ENCODE measurements around the gene KDSR.

- TF ChIP-seq CTCF (IDR thresholded peaks at IDR 0.05; ENCODE audit: low read depth, low read length, missing input control) = no peak
- no peak for TF ChIP-seq ZBTB33 (IDR thresholded peaks at IDR 0.05)
- no peak for TF ChIP-seq MAX (IDR thresholded peaks at IDR 0.05)
- no peak for TF ChIP-seq REST (IDR thresholded peaks at IDR 0.05)
- no peak for TF ChIP-seq HNF4A (conservative IDR thresholded peaks at IDR 0.05)
- TF ChIP-seq RAD21 (IDR thresholded peaks at IDR 0.05) = no peak
- no peak for TF ChIP-seq YY1 (IDR thresholded peaks at IDR 0.05)
- TF ChIP-seq ATF3 (IDR thresholded peaks at IDR 0.05) = no peak
Observed at GRCh38 chr18:63287691-63288220, 79.2 kb downstream of the KDSR start.

Measured in liver (tissue), 3 donors.